AG04450 (cell line): ENCODE measurements around the gene NLGN1. TPM values are rescaled to one million over a fixed set of nuclear protein-coding genes. Genes with fewer than 3 reads are reported as not detected.
A peak's percentile ranks its signal among the peaks of the same experiment; 100 is the strongest.

Experiments used
- CTCF ChIA-PET: fragments of 300-600, 350-600 bp; formaldehyde crosslinking; extraction: SDS; loops from one replicate; lab custom pipeline; 2022; ENCODE audit warnings: antibody characterized with exemption, inconsistent platforms; lab: Charles Lee
- POLR2A ChIA-PET: fragments of 350-600 bp; formaldehyde crosslinking; extraction: SDS; loops from one replicate; lab custom pipeline; 2021; ENCODE audit warnings: antibody characterized with exemption, inconsistent platforms; lab: Yijun Ruan, JAX
- DNase-seq: peaks from one replicate; pipeline ENCODE4 v3.0.0-alpha.2; 2011; ENCODE audit warnings: low read depth, low spot score
- H3K27ac ChIP-seq: one replicate; pipeline ENCODE4 v1.5.1; 2012; ENCODE audit warnings: low read depth, low read length, control low read depth
- H3K27me3 ChIP-seq: one replicate; pipeline ENCODE4 v1.6.0; 2012; ENCODE audit warnings: low read length; ENCODE audit not compliant: control insufficient read depth, insufficient read depth
- H3K4me3 ChIP-seq: 2 replicates; pipeline ENCODE4 v1.5.1; 2011; ENCODE audit warnings: mild to moderate bottlenecking, low read depth, low read length, control low read depth
- H3K9me3 ChIP-seq: 2 replicates; pipeline ENCODE4 v1.5.1; 2012; ENCODE audit warnings: low read length; ENCODE audit not compliant: control insufficient read depth, insufficient read depth
- CTCF ChIP-seq: IDR thresholded peaks from 2 replicates; pipeline ENCODE4 v1.5.1; 2011; ENCODE audit warnings: low read depth, low read length, control low read depth, inconsistent platforms
- polyA plus RNA-seq: library from polyadenylated mRNA; depleted of rRNA; stranded (reverse); fragments of >200 nt; gene quantifications from 2 replicates; pipeline ENCODE4 v1.2.3, GENCODE V29; 2011

NLGN1 gene
- polyA plus RNA-seq, 1 experiment, result 1.7 TPM

GRCh38 chr3:173404156-173404555, 6.6 kb downstream of the NLGN1 start:
- no peak for DNase-seq
- ChIA-PET CTCF (no interaction called here), POLR2A (no interaction called here)
- Histone ChIP-seq H3K27ac (no peak overlapping the region), H3K4me3 (no peak overlapping the region), H3K27me3 (no peaks in the 10 kb centered on the region), H3K9me3 (no peaks in the 10 kb centered on the region)
- no peak for TF ChIP-seq CTCF

GRCh38 chr3:173410436-173410835, 12.9 kb downstream of the NLGN1 start:
- H3K4me3 ChIP-seq, result no peak overlapping the region
- ChIA-PET CTCF (interaction anchor here (0.6 to 1.0 kb wide), 3 partner anchors 8 to 143 kb away, joined by 3 to 4 read pairs (median 4); no protein-coding TSS in a partner anchor), POLR2A (no interaction called here)
- no peak for TF ChIP-seq CTCF
- H3K27me3 ChIP-seq, result no peaks in the 10 kb centered on the region
- H3K27ac ChIP-seq, result no peak overlapping the region
- no peak for DNase-seq
- no peaks in the 10 kb centered on the region for H3K9me3 ChIP-seq

GRCh38 chr3:173410849-173411248, 13.3 kb downstream of the NLGN1 start:
- no peak overlapping the region for H3K4me3 ChIP-seq
- ChIA-PET POLR2A (no interaction called here), CTCF (interaction anchor here (0.6 to 1.0 kb wide), 3 partner anchors 8 to 143 kb away, joined by 3 to 4 read pairs (median 4); no protein-coding TSS in a partner anchor)
- no peak overlapping the region for H3K27ac ChIP-seq
- no peak for TF ChIP-seq CTCF
- no peaks in the 10 kb centered on the region for H3K27me3 ChIP-seq
- H3K9me3 ChIP-seq, result no peaks in the 10 kb centered on the region
- DNase-seq, result no peak

- no peak overlapping the region for H3K27ac ChIP-seq
- peak; percentile 49 for TF ChIP-seq CTCF
- ChIA-PET POLR2A (no interaction called here), CTCF (interaction anchor here (1.0 kb wide), 1 partner anchor 141 kb away, joined by 3 read pairs; no protein-coding TSS in a partner anchor)
- H3K27me3 ChIP-seq, result no peaks in the 10 kb centered on the region
- H3K4me3 ChIP-seq, result no peak overlapping the region
- H3K9me3 ChIP-seq, result no peaks in the 10 kb centered on the region
- no peak for DNase-seq
Measured at GRCh38 chr3:173411375-173411973, 13.9 kb downstream of the NLGN1 start.

- ChIA-PET POLR2A (no interaction called here), CTCF (no interaction called here)
- TF ChIP-seq CTCF, result no peak
Measured at GRCh38 chr3:173416070-173416469, 18.5 kb downstream of the NLGN1 start.

More at GRCh38 chr3:173416070-173416469, 18.5 kb downstream of the NLGN1 start:
- no peaks in the 10 kb centered on the region for H3K27me3 ChIP-seq
- no peaks in the 10 kb centered on the region for H3K9me3 ChIP-seq
- no peak overlapping the region for H3K4me3 ChIP-seq
- H3K27ac ChIP-seq, result no peak overlapping the region
- no peak for DNase-seq
